ENCODE data around the gene NUFIP1.

- TF ChIP-seq CTCF (IDR thresholded peaks at IDR 0.05) (peak; percentile 30 to 58 (median 34)), POLR2A (IDR thresholded peaks at IDR 0.05) (no peak)
Observed at GRCh38 chr13:44917589-44918325, 71.5 kb downstream of the NUFIP1 start.

Data from right lobe of liver (tissue), 4 donors.